GM21619 (cell line): Measurements from ENCODE around the gene OBI1.

Experiments
- ATAC-seq: cut with Tn5 transposase; IDR thresholded peaks from one replicate; pipeline ENCODE4 v1.9.1; 2021; ENCODE audit not compliant: unreplicated experiment

The OBI1 gene

GRCh38 chr13:78604782-78605611, 54.0 kb downstream of the OBI1 start:
- ATAC-seq = no peak

- ATAC-seq = peak; percentile 85
These were observed 55.6 kb downstream of the OBI1 start, which contains the start of gene POU4F1 for GRCh38 chr13:78603240-78603957. Gene POU4F1 (minus strand): TSS chr13:78603552. CDS start chr13:78603326, 226 bp downstream.

- ATAC-seq = no peak
These were observed 56.3 kb downstream of the OBI1 start for GRCh38 chr13:78602561-78603239.

- no peak for ATAC-seq
These were observed 56.9 kb downstream of the OBI1 start for GRCh38 chr13:78601874-78602560.

GRCh38 chr13:78601124-78601873, 57.7 kb downstream of the OBI1 start:
- no peak for ATAC-seq

GRCh38 chr13:78600280-78600883, 58.6 kb downstream of the OBI1 start:
- no peak for ATAC-seq

- no peak for ATAC-seq
These were observed 59.2 kb downstream of the OBI1 start for GRCh38 chr13:78599645-78600279.

GRCh38 chr13:78598966-78599644, 59.9 kb downstream of the OBI1 start:
- ATAC-seq = no peak

GRCh38 chr13:78598116-78598781, 60.7 kb downstream of the OBI1 start:
- no peak for ATAC-seq

GRCh38 chr13:78597602-78597932, 61.4 kb downstream of the OBI1 start:
- no peak for ATAC-seq

GRCh38 chr13:78596736-78597601, 62.0 kb downstream of the OBI1 start:
- no peak for ATAC-seq

GRCh38 chr13:78596399-78596735, 62.6 kb downstream of the OBI1 start:
- ATAC-seq = no peak

GRCh38 chr13:78595495-78596398, 63.2 kb downstream of the OBI1 start:
- ATAC-seq = no peak

- ATAC-seq = no peak
These were observed 64.4 kb downstream of the OBI1 start for GRCh38 chr13:78594456-78594975.

- ATAC-seq = no peak
These were observed 65.1 kb downstream of the OBI1 start for GRCh38 chr13:78593652-78594455.

GRCh38 chr13:78593129-78593528, 65.8 kb downstream of the OBI1 start:
- ATAC-seq = no peak
